Activated naive CD8-positive, alpha-beta T cell (primary cell): Measurements from ENCODE around the gene HS1BP3.

Experiments
- H3K27ac Mint-ChIP-seq: one replicate; pipeline ENCODE4 v1.8.0; 2021; ENCODE audit warnings: mixed read lengths
- H3K27me3 Mint-ChIP-seq: one replicate; pipeline ENCODE4 v1.8.0; 2021; ENCODE audit warnings: mixed read lengths
- H3K36me3 Mint-ChIP-seq: one replicate; pipeline ENCODE4 v1.8.0; 2021; ENCODE audit warnings: mixed read lengths
- H3K4me1 Mint-ChIP-seq: one replicate; pipeline ENCODE4 v1.8.0; 2021; ENCODE audit warnings: low read depth, mixed read lengths
- H3K4me3 Mint-ChIP-seq: one replicate; pipeline ENCODE4 v1.8.0; 2021; ENCODE audit warnings: mild to moderate bottlenecking, mixed read lengths
- H3K9me3 Mint-ChIP-seq: one replicate; pipeline ENCODE4 v1.8.0; 2021; ENCODE audit warnings: low read depth, mixed read lengths

The HS1BP3 gene

DNA sequence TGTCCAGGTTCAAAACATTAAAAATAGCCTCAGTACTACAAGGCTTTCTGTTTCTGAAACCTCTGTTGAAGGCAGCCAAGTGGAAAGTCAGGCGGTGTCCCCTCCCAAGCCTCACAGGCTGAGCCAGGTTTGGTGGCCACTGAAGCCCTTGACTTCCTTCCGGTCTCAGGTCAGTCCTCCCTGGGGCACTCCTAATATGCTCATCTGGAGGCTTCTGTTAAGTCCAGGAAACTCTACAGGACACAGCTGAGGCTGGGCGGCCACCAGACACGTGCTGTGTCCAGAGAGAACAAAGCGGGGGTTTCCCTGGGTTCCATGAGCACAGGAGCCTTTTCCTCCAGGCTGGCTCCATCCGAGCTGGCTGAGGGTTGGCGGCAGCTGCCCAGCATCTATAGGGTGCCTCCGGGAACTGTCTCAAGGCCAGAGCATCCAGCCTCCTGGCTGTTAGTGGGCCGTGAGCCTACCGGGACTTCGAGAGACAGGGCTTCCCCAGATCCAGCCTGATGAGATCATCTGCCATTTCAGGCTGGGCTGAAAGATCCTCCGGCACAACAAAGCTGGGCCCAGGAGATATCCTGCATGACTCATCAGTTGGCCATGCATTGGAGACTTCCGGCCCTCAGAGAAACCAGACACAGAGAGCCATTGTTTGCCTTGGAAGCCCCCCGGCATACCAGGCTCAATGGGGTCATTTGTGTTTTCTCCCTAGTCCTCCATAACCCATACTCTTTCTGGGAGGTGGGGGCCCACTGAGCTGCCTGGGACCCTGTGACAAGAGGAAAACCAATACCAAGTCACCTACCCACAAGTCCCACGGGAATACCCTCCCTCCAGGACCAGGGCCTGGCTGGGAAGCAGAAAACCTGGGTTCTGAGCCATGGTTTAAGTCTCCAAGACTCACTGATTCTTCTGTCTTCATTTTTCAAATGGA, 71.7 kb downstream of the HS1BP3 start:
- Mint-ChIP-seq H3K4me1 (peaks cover 12% of the 10 kb centered on the region), H3K27ac (no peak overlapping the region), H3K4me3 (no peak overlapping the region), H3K9me3 (no peaks in the 10 kb centered on the region), H3K36me3 (peaks cover 2% of the 10 kb centered on the region), H3K27me3 (no peaks in the 10 kb centered on the region)

DNA sequence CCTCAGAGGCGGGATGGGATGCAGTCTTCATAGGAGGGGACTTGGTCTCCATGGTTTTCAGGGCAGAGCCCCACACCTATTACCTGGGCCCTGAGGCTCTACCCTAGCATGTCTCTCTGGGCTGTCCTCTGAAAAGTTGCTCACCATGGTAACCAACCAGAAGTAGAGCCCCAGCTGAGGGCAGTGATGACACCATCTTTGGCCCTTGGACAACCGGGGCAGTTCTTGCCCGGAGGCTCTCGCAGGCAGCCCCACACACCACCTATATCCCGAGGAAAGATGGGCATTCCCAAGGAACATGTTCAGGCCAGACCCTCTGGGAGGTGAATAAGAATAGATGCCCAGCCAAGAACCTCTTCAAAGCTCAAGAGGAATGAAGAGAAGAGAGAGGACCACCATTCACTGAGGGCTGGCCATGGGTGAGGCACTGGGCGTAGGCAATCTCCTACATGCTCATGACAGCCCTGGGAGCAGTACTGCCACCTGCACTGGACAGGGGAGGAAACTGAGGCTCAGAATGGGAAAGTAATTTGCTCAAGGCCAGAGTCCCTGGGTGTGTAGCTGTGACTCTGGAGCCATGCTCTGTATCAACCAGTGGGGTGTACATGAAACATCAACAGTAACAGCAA, 72.5 kb downstream of the HS1BP3 start:
- Mint-ChIP-seq H3K9me3 (no peaks in the 10 kb centered on the region), H3K4me3 (no peak overlapping the region), H3K4me1 (peaks cover 12% of the 10 kb centered on the region), H3K27ac (no peak overlapping the region), H3K27me3 (no peaks in the 10 kb centered on the region), H3K36me3 (peaks cover 2% of the 10 kb centered on the region)

DNA sequence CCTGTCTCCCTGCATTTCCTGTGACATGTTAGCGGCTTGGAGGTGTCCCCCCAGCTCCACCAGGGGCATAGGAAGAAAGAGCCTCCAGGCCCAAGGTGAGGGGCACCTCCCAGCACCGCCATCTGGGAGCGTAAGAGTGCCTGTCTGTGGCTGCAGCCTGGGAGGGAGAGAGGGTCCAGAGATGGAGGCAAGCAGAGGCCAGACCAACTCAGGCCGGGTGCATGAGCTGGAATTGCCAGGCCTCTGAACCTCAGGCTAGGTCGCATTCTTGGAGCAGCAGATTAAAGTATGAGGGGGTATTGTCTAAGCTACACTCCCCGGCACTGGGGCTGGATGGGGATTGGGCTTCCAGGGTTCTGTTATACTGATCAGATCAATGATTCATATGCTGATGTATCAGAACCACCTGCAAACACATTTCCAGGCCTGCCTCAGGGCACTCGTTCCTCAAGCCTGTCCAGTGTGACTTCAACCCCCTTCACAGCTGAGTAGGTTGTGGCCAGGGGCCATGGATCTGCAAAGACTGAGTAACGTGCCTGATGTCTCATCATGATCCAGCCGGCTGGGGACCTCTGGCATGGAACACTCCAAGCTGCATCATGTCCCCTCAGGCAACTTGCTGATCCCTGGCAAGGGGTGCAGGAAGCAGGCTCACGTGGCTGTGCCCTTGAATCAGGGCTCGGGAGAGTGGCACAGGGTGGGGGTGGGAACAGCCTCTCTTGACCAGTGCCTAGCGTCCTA, 73.2 kb downstream of the HS1BP3 start:
- no peak overlapping the region for H3K27ac Mint-ChIP-seq
- H3K4me3 Mint-ChIP-seq, result no peak overlapping the region
- H3K27me3 Mint-ChIP-seq, result no peaks in the 10 kb centered on the region
- H3K36me3 Mint-ChIP-seq, result peaks cover 2% of the 10 kb centered on the region
- no peaks in the 10 kb centered on the region for H3K9me3 Mint-ChIP-seq
- peaks cover 12% of the 10 kb centered on the region for H3K4me1 Mint-ChIP-seq

DNA sequence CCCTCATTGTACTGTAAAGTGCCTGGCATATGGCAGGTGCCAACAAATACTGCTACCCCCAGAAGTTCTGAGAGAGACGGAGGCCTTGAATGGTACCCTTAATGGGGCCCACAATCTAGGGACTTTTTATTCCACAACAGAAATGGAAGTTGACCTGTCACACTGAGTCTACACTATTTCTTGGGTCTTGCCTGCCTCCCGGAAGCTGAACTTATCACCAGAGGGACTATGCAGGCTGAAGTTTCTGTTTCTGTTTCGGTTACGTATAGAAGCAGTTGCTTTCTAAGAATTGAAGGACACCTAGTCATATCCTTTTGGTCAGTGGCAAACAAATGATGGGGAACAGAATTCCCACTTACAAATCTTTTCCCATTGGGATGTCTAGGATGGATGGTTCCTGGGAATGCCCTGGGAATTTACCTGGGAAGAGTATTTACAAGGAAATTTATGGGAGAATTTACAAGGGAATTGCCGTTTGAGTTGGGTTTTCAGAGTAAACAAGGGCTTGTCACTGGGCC, 74.2 kb downstream of the HS1BP3 start:
- peak overlapping the region; percentile 81 for H3K4me3 Mint-ChIP-seq
- H3K27me3 Mint-ChIP-seq, result no peaks in the 10 kb centered on the region
- H3K36me3 Mint-ChIP-seq, result peaks cover 2% of the 10 kb centered on the region
- peaks cover 12% of the 10 kb centered on the region for H3K4me1 Mint-ChIP-seq
- H3K9me3 Mint-ChIP-seq, result no peaks in the 10 kb centered on the region
- peak overlapping the region; percentile 86 for H3K27ac Mint-ChIP-seq

DNA sequence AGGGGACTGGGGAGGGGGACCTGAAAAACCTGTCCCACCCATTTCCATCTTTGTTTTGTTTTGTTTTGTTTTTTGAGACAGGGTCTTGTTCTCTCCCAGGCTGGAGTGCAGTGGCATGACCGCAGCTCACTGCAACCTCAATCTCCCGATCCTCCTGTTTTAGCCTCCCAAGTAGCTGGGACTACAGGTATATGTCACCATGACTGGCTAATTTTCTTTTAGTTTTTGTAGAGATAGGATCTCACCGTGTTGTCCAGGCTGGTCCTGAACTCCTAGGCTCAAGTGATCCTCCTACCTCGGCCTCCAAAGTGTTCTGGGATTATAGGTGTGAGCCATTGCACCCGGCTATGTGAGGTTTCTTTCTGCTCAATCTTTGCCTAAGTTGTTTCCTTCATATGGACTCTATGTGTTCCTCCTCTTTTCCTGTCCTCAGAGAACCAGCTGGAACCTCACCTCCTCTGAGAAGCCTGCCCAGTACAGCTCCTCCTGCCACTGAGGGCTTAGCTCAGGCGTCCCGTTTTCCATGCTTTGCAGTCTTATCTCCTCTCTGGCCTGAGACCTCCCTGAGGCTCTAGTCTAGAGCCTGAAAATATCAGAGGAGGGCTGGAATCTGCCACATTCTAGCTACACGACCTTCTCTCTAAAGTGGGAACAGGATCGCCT, 74.8 kb downstream of the HS1BP3 start:
- peak overlapping the region; percentile 81 for H3K4me3 Mint-ChIP-seq
- no peaks in the 10 kb centered on the region for H3K9me3 Mint-ChIP-seq
- peaks cover 12% of the 10 kb centered on the region for H3K4me1 Mint-ChIP-seq

DNA sequence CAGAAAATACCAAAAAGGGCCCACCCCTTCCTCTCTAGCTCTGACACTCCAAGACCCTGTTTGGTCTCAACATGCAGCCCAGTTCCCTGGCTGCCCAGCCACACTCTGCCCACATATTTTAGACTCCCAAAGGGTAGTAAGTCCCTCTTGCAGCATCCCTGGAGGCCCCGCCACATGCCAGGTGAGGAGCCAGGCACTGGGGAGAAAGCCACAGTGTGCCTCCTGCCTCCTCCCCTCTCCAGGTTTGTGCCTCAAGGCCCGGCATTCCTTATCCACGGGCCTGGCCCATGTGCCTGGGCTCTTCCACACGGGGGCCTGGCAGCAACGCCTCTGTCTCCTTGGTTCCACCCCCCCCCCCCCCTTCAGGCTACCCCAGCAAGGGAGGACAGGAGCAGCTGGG, 75.5 kb downstream of the HS1BP3 start:
- Mint-ChIP-seq H3K27me3 (no peaks in the 10 kb centered on the region), H3K4me1 (peaks cover 12% of the 10 kb centered on the region), H3K27ac (no peak overlapping the region), H3K9me3 (no peaks in the 10 kb centered on the region), H3K4me3 (no peak overlapping the region), H3K36me3 (peaks cover 2% of the 10 kb centered on the region)

More for the DNA sequence above, 74.8 kb downstream of the HS1BP3 start:
- Mint-ChIP-seq H3K36me3 (peaks cover 2% of the 10 kb centered on the region), H3K27me3 (no peaks in the 10 kb centered on the region), H3K27ac (peak overlapping the region; percentile 86)

DNA sequence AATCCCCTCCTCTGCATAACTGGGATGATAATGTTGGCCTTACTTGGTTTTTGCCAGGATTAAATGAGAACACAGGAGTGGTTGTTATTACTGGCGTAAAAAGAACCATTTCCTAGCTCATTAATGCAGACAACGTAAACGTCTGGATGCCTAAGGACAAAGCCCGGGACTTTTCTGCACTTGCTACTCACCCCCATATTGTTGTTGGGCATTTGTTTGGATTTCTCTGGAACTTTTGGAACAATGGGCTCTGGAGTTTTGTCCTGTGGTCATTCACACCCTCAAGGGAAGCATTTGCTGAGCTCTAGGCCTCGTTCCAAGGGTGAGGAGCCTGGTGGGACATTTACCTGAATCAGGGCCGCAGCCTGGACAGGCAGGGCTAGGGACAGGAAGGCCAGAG, 76.0 kb downstream of the HS1BP3 start:
- Mint-ChIP-seq H3K36me3 (peaks cover 2% of the 10 kb centered on the region), H3K9me3 (no peaks in the 10 kb centered on the region), H3K27me3 (no peaks in the 10 kb centered on the region), H3K27ac (no peak overlapping the region), H3K4me1 (peaks cover 12% of the 10 kb centered on the region), H3K4me3 (no peak overlapping the region)

DNA sequence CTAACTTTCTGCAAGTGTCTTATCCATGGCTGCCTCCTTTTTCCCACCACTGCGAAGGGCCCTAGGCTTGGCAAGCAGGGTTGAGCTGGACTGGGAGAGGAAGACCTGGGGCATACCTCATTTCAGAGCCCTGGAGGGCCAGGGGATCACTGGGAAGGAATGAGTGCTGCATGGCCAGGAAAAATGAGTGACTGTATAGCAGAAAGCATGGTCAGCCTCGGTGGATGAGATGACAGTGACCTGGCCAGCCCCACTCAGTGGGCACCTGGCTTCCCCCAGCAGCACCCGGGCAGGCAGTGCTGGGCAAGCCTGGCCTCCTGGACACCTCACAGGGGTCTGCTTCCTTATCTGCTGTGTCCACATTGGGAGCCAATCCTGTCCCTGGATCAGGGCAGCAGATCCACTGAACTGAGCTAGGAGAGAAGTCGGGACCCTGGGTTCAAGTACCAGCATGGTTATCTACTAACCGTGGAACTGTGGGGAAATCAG, 76.4 kb downstream of the HS1BP3 start:
- Mint-ChIP-seq H3K9me3 (no peaks in the 10 kb centered on the region), H3K4me3 (no peak overlapping the region), H3K27me3 (no peaks in the 10 kb centered on the region), H3K36me3 (peaks cover 2% of the 10 kb centered on the region), H3K4me1 (peaks cover 12% of the 10 kb centered on the region), H3K27ac (no peak overlapping the region)

DNA sequence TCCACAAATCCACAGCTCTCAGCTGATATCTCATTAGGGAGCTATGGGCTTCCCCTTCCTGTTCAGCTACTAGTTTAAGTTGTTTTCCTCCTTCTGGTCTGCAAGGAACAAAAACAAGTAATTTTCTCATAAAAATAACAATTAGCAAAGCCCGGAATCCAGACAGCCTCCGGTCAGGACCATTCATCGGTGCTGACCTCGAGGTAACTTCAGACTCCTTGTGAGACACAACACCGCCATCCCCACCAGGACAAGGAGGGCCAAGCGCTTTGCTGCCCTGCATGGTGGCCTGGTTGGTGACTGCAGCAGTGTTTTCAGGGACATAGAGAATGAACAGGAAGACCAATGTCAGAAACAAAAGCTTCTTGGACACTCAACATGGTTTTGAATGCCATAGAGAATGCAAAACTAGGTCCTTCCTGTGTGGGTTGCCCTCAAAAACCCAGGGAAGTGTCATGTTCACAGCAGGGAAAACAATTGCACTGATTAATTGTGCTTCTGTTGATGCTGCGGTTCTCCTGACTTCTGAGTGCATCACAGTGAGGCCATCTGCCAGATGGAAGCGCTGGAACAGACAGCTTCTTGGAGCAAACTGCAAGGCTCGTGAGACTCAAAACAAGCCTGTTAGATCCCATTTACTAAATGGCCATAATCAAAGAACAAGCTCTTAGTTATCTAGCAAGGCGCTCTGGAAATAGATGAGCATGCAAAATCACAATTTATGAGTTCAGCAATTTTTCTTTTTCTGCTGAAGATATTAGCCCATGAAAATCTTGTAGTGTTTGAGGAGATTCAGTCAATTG, 77.1 kb downstream of the HS1BP3 start:
- peaks cover 2% of the 10 kb centered on the region for H3K36me3 Mint-ChIP-seq
- H3K9me3 Mint-ChIP-seq, result no peaks in the 10 kb centered on the region
- H3K27me3 Mint-ChIP-seq, result no peaks in the 10 kb centered on the region
- H3K4me1 Mint-ChIP-seq, result peaks cover 12% of the 10 kb centered on the region
- H3K27ac Mint-ChIP-seq, result no peak overlapping the region
- no peak overlapping the region for H3K4me3 Mint-ChIP-seq

DNA sequence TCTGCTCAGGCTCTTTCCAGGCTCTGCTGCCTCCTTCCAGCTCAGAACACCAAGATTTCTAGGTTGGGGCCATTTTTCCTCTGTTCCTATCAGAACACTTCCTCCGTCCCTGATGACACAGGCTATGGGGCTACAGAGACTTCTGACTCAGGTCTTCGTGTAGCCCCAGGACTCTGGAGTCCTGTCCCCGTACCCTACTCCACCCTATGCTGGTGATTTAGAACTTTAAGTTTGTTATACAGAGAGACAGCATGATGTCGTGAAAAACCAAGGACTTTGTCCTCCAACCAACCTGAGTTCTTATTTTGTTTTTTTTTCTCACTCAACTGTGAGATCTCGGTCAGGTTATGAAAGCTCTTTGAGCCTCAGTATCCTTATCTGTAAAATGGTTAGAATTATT, 78.7 kb downstream of the HS1BP3 start:
- Mint-ChIP-seq H3K27ac (no peak overlapping the region), H3K9me3 (no peaks in the 10 kb centered on the region), H3K4me1 (peaks cover 9% of the 10 kb centered on the region), H3K27me3 (no peaks in the 10 kb centered on the region), H3K36me3 (peaks cover 2% of the 10 kb centered on the region), H3K4me3 (no peak overlapping the region)

DNA sequence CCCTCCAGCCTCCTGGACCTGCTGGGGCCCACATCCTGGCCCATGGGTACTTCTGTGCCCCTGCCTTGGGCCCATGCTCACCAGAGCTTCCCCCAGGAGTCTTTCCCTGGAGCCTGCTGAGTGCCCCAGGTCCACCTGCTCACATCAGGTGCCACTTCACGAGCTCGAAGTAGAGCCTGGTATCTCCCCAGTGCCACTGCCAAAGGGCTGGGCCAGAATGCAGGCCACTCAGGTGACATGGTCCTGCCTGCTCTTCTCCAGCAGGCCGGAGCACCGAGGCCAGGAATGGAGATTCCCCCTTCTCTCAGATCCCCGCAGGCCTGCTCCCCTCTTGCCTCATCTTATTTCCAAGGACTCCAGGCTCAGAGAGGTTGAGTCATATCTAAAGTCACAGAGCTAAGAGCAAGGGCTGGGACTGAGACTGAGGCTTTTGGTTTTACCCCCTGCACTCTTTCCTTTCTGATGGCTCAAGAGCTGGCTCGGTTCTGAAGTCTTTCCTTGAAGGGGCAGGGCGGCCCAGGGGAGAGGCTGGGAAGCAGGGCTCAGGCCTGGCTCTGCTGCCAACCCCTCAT, 79.2 kb downstream of the HS1BP3 start:
- no peak overlapping the region for H3K27ac Mint-ChIP-seq
- no peaks in the 10 kb centered on the region for H3K27me3 Mint-ChIP-seq
- H3K4me3 Mint-ChIP-seq, result no peak overlapping the region

DNA sequence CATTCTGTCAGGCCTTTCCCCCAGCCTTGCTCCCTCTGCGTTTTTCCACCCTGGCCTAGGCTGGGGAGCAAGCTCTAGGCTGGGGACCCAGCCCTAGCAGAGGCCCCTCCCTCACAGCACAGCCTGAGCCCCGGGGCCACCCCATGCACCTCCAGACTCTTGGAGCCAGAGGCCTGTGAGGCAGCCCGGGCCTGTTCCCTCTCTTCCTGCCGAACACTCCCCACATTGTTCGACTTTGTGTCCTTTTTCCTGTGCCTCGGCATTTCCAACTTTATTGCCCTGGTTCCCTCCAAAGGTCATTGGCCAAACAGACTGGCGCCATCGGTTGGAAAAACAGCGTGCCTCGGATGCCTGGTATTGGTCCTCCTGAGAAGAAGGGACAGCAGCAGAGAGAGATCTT, 79.7 kb downstream of the HS1BP3 start:
- H3K27ac Mint-ChIP-seq, result no peak overlapping the region

More for the DNA sequence above, 79.2 kb downstream of the HS1BP3 start:
- H3K9me3 Mint-ChIP-seq, result no peaks in the 10 kb centered on the region
- peaks cover under 1% of the 10 kb centered on the region for H3K36me3 Mint-ChIP-seq
- H3K4me1 Mint-ChIP-seq, result peaks cover 6% of the 10 kb centered on the region

DNA sequence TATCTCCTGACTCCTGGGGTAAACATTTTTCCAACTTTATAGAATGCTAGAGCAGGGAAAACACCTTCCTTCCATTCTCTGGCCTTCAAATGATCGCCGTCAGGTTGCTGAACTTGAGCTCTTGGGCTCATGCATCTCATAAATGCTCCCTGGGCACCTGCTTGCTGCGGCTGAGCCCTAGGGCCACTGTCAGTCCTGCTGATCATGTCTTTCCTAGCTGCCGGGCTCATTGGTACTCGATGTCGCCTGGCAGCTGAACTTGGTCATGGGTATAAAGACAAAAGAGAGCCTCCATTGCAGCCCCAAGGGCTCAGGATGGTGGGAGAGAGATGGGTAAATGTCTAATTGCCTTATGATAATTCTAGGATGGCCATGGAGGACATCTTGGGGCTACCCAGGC, 80.6 kb downstream of the HS1BP3 start:
- Mint-ChIP-seq H3K9me3 (no peaks in the 10 kb centered on the region), H3K27ac (no peak overlapping the region), H3K27me3 (no peaks in the 10 kb centered on the region), H3K4me3 (no peak overlapping the region), H3K36me3 (no peaks in the 10 kb centered on the region), H3K4me1 (no peaks in the 10 kb centered on the region)

More for the DNA sequence above, 79.7 kb downstream of the HS1BP3 start:
- H3K36me3 Mint-ChIP-seq, result no peaks in the 10 kb centered on the region
- H3K9me3 Mint-ChIP-seq, result no peaks in the 10 kb centered on the region
- no peaks in the 10 kb centered on the region for H3K27me3 Mint-ChIP-seq
- H3K4me1 Mint-ChIP-seq, result peaks cover under 1% of the 10 kb centered on the region
- H3K4me3 Mint-ChIP-seq, result no peak overlapping the region
